H1 (cell line): Measurements from ENCODE around the gene LIG4. TPM values are rescaled to one million over a fixed set of nuclear protein-coding genes. Genes with fewer than 3 reads are reported as not detected.

Experiments
- FOSL1 ChIP-seq: IDR thresholded peaks from 2 replicates; pipeline ENCODE4 v1.6.1; 2011; ENCODE audit warnings: mild to moderate bottlenecking, low read depth, low read length, moderate library complexity; ENCODE audit not compliant: insufficient read depth
- GABPA ChIP-seq: IDR thresholded peaks from 2 replicates; pipeline ENCODE4 v1.6.1; 2011; ENCODE audit warnings: mild to moderate bottlenecking, low read length, moderate library complexity, borderline replicate concordance; ENCODE audit not compliant: insufficient read depth
- KDM4A ChIP-seq: IDR thresholded peaks from one replicate; pipeline ENCODE4 v1.7.1; 2012; ENCODE audit warnings: low read depth, mild to moderate bottlenecking, moderate library complexity, low read length, inconsistent platforms; ENCODE audit not compliant: severe bottlenecking
- PHF8 ChIP-seq: fragments of 200-600 bp; sonication (generic); conservative IDR thresholded peaks from 2 replicates; pipeline ENCODE4 v1.7.1; 2012; ENCODE audit warnings: low read depth, mild to moderate bottlenecking, inconsistent platforms, low read length, moderate library complexity
- POU5F1 ChIP-seq: IDR thresholded peaks from 2 replicates; pipeline ENCODE4 v1.6.1; 2011; ENCODE audit warnings: low read depth, mild to moderate bottlenecking, low read length, moderate library complexity
- SAP30 ChIP-seq: fragments of 300-600 bp; sonication (generic); IDR thresholded peaks from 2 replicates; pipeline ENCODE4 v1.7.1; 2012; ENCODE audit warnings: low read length, moderate library complexity, mild to moderate bottlenecking, inconsistent platforms; ENCODE audit not compliant: insufficient read depth, insufficient replicate concordance
- polyA plus RNA-seq, 7 experiments: library from polyadenylated mRNA; depleted of rRNA in 3 of 7; stranded (reverse) in 5 of 7; unstranded in 2 of 7; fragments of >200 nt in 5 of 7; fragments of 200-250 nt in 2 of 7; gene quantifications; 1 replicate in 5 of 7; 2 replicates in 1 of 7; 4 replicates in 1 of 7; pipeline versions ENCODE4 v1.2.1 to v1.2.3, GENCODE V29; 2011 to 2013; ENCODE audit warnings: missing spikeins in 2 of 7, mixed read lengths in 2 of 7
- total RNA-seq: library from RNA; stranded (reverse); fragmentation: NEBNext Ultra II Directional; extraction: Animal tissue kit (Norgen Biotek cat#: 25700); gene quantifications from 2 replicates; pipeline ENCODE4 v1.2.1, GENCODE V29; 2021
- TF ChIP-seq, protein P1 (sequence below), 3 experiments: IDR thresholded peaks; 1 replicate in 2 of 3; 2 replicates in 1 of 3; pipeline versions ENCODE4 v1.5.1 to v1.6.1; 2011; ENCODE audit warnings: low read length in 3 of 3, mild to moderate bottlenecking in 3 of 3, inconsistent platforms in 2 of 3, low read depth in 1 of 3, moderate library complexity in 1 of 3; ENCODE audit not compliant: insufficient read depth in 1 of 3; ENCODE audit errors: control extremely low read depth in 1 of 3
- TF ChIP-seq, protein P2 (sequence below): IDR thresholded peaks from 2 replicates; pipeline ENCODE4 v1.6.1; 2012; ENCODE audit warnings: inconsistent platforms

Gene LIG4
- total and polyA plus RNA-seq, 2 of the 8 experiments (the other 6 are each of a cell fraction or from before 2014, with no cell fraction given), result 1.1 to 4.5 TPM

DNA sequence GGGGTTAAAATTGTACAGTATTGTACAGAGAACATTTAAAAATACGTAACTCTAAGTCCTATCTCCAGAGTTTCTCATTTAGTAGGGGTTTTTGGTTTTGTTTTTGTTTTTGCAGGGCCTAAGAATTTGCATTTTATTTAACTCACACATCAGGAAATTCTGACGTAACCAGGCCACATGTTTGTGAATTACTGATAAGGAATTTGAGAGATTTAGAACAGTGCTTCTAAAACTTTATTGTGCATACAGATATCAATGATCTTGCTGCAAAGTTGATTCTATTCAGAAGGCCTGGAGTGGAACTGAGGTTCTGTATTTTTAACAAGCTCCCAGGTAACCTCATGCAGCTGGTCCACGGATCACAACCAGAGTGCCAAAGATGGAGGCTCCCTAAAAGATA lies 49.3 kb downstream of the LIG4 start (continued):
- TF ChIP-seq KDM4A (no peak), POU5F1 (no peak), SAP30 (no peak), FOSL1 (no peak), GABPA (no peak), PHF8 (no peak)
- TF ChIP-seq, protein P1, sequence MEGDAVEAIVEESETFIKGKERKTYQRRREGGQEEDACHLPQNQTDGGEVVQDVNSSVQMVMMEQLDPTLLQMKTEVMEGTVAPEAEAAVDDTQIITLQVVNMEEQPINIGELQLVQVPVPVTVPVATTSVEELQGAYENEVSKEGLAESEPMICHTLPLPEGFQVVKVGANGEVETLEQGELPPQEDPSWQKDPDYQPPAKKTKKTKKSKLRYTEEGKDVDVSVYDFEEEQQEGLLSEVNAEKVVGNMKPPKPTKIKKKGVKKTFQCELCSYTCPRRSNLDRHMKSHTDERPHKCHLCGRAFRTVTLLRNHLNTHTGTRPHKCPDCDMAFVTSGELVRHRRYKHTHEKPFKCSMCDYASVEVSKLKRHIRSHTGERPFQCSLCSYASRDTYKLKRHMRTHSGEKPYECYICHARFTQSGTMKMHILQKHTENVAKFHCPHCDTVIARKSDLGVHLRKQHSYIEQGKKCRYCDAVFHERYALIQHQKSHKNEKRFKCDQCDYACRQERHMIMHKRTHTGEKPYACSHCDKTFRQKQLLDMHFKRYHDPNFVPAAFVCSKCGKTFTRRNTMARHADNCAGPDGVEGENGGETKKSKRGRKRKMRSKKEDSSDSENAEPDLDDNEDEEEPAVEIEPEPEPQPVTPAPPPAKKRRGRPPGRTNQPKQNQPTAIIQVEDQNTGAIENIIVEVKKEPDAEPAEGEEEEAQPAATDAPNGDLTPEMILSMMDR (IDR thresholded peaks at IDR 0.05; ENCODE audit: control extremely low read depth in 1 of 3, insufficient read depth in 1 of 3, low read depth in 1 of 3, low read length in 3 of 3), result no peak
- TF ChIP-seq, protein P2, sequence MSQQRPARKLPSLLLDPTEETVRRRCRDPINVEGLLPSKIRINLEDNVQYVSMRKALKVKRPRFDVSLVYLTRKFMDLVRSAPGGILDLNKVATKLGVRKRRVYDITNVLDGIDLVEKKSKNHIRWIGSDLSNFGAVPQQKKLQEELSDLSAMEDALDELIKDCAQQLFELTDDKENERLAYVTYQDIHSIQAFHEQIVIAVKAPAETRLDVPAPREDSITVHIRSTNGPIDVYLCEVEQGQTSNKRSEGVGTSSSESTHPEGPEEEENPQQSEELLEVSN, result no peak
- TF ChIP-seq, all 59 proteins: peak for 0
